Fibroblast of lung (primary cell): ENCODE data around the gene MYCBP. TPM values are rescaled to one million over a fixed set of nuclear protein-coding genes. Genes with fewer than 3 reads are reported as not detected.

ENCODE experiments used
- DNase-seq, 2 donors: peaks; one replicate each; pipeline versions ENCODE4 v3.0.0 to v3.0.0-alpha.2; 2010; ENCODE audit warnings: low read depth in 2 of 2
- H2AFZ ChIP-seq: 2 replicates; pipeline ENCODE4 v1.5.1; 2012; ENCODE audit warnings: low read length, control low read depth, inconsistent platforms
- H3K27ac ChIP-seq: 2 replicates; pipeline ENCODE4 v1.5.1; 2011; ENCODE audit warnings: low read length, control low read depth; ENCODE audit not compliant: insufficient read depth
- H3K27me3 ChIP-seq: 2 replicates; pipeline ENCODE4 v1.5.1; 2011; ENCODE audit warnings: mild to moderate bottlenecking, low read length; ENCODE audit not compliant: control insufficient read depth, insufficient read depth
- H3K36me3 ChIP-seq: 2 replicates; pipeline ENCODE4 v1.5.1; 2011; ENCODE audit warnings: low read length; ENCODE audit not compliant: control insufficient read depth, insufficient read depth
- H3K4me1 ChIP-seq: 2 replicates; pipeline ENCODE4 v1.5.1; 2011; ENCODE audit warnings: low read length; ENCODE audit not compliant: control insufficient read depth, insufficient read depth; ENCODE audit errors: extremely low read depth
- H3K4me2 ChIP-seq: 2 replicates; pipeline ENCODE4 v1.5.1; 2011; ENCODE audit warnings: low read length, control low read depth; ENCODE audit not compliant: insufficient read depth; ENCODE audit errors: extremely low read depth
- H3K4me3 ChIP-seq, 4 experiments: fragments of 200-600 bp in 1 of 4; sonication (generic) in 1 of 4; replicated peaks in 1 of 4; 2 replicates each; pipeline ENCODE4 v1.5.1; 2011 to 2016; ENCODE audit warnings: low read length in 4 of 4, low read depth in 3 of 4, mild to moderate bottlenecking in 3 of 4, control low read depth in 2 of 4, inconsistent platforms in 1 of 4, mixed read lengths in 1 of 4; ENCODE audit not compliant: insufficient read depth in 1 of 4; ENCODE audit errors: control extremely low read depth in 1 of 4
- H3K79me2 ChIP-seq: 2 replicates; pipeline ENCODE4 v1.5.1; 2012; ENCODE audit warnings: mild to moderate bottlenecking, low read length, inconsistent platforms; ENCODE audit not compliant: control insufficient read depth, insufficient read depth
- H3K9ac ChIP-seq: 2 replicates; pipeline ENCODE4 v1.5.1; 2011; ENCODE audit warnings: mild to moderate bottlenecking, low read length, control low read depth; ENCODE audit not compliant: insufficient read depth
- H3K9me3 ChIP-seq: 2 replicates; pipeline ENCODE4 v1.5.1; 2012; ENCODE audit warnings: low read depth, low read length; ENCODE audit not compliant: control insufficient read depth, insufficient read depth
- H4K20me1 ChIP-seq: 2 replicates; pipeline ENCODE4 v1.5.1; 2011; ENCODE audit warnings: low read length; ENCODE audit not compliant: control insufficient read depth, insufficient read depth; ENCODE audit errors: extremely low read depth
- CTCF ChIP-seq, 2 donors: IDR thresholded peaks in 1 of 2; conservative IDR thresholded peaks in 1 of 2; 1 replicate in 1 of 2; 2 replicates in 1 of 2; pipeline ENCODE4 v1.5.1; 2011 to 2012; ENCODE audit warnings: low read length in 2 of 2, control low read depth in 1 of 2, inconsistent platforms in 1 of 2, low read depth in 1 of 2, mild to moderate bottlenecking in 1 of 2
- EZH2 ChIP-seq: IDR thresholded peaks from 2 replicates; pipeline ENCODE4 v1.5.1; 2012; ENCODE audit warnings: low read length, control low read depth, mild to moderate bottlenecking; ENCODE audit errors: missing control alignments
- polyA plus RNA-seq, 2 donors: library from polyadenylated mRNA; depleted of rRNA in 1 of 2; stranded (reverse) in 1 of 2; unstranded in 1 of 2; fragments of >200 nt; gene quantifications; 2 replicates each; pipeline ENCODE4 v1.2.1, GENCODE V29; 2011 to 2012; ENCODE audit warnings: missing spikeins in 1 of 2
- total RNA-seq: library from RNA; depleted of rRNA; stranded (reverse); fragments of >200 nt; gene quantifications from 2 replicates; pipeline ENCODE4 v1.2.1, GENCODE V29; 2014

Gene MYCBP
- total and polyA plus RNA-seq, 2 donors (not counting 1 experiment from before 2014, with no cell fraction given) = 4.0 to 12.5 TPM

GRCh38 chr1:38818175-38818976, 54.8 kb downstream of the MYCBP start:
- H4K20me1 ChIP-seq = no peaks in the 10 kb centered on the region
- H3K27me3 ChIP-seq = peaks cover 37% of the 10 kb centered on the region
- H3K4me2 ChIP-seq = peak overlapping the region; percentile 52
- DNase-seq = peak in 1 of 2 donors; percentile 5
- no peaks in the 10 kb centered on the region for H3K4me1 ChIP-seq
- TF ChIP-seq EZH2 (peak; percentile 64), CTCF (conservative IDR thresholded peaks at IDR 0.05 in 1 of 2, IDR thresholded peaks at IDR 0.05 in 1 of 2; ENCODE audit: low read depth in 1 of 2, low read length in 2 of 2) (peak; percentile 18 to 45)
- no peaks in the 10 kb centered on the region for H3K79me2 ChIP-seq
- H3K9me3 ChIP-seq = no peaks in the 10 kb centered on the region
- H3K27ac ChIP-seq = no peak overlapping the region
- H2AFZ ChIP-seq = no peak overlapping the region
- peak overlapping the region in 1 of 4 experiments; percentile 14 for H3K4me3 ChIP-seq
- no peak overlapping the region for H3K9ac ChIP-seq
- no peaks in the 10 kb centered on the region for H3K36me3 ChIP-seq

- H3K9me3 ChIP-seq = no peaks in the 10 kb centered on the region
- TF ChIP-seq EZH2 = no peak
- no peak for TF ChIP-seq CTCF (conservative IDR thresholded peaks at IDR 0.05 in 1 of 2, IDR thresholded peaks at IDR 0.05 in 1 of 2; ENCODE audit: low read depth in 1 of 2, low read length in 2 of 2)
- DNase-seq = no peak
- H3K9ac ChIP-seq = no peak overlapping the region
- H3K79me2 ChIP-seq = no peaks in the 10 kb centered on the region
- H3K36me3 ChIP-seq = no peaks in the 10 kb centered on the region
- H3K27ac ChIP-seq = no peak overlapping the region
- H3K27me3 ChIP-seq = peaks cover 37% of the 10 kb centered on the region
- peak overlapping the region; percentile 8 for H3K4me2 ChIP-seq
- peak overlapping the region in 1 of 4 experiments; percentile 14 for H3K4me3 ChIP-seq
- no peaks in the 10 kb centered on the region for H4K20me1 ChIP-seq
- H3K4me1 ChIP-seq = no peaks in the 10 kb centered on the region
- H2AFZ ChIP-seq = no peak overlapping the region
Measured at GRCh38 chr1:38817267-38818174, 55.6 kb downstream of the MYCBP start.

- Histone ChIP-seq H3K27me3 (peaks cover 37% of the 10 kb centered on the region), H3K4me1 (no peaks in the 10 kb centered on the region), H3K9me3 (no peaks in the 10 kb centered on the region), H3K4me2 (no peak overlapping the region), H3K9ac (no peak overlapping the region), H2AFZ (no peak overlapping the region), H3K27ac (no peak overlapping the region), H3K36me3 (no peaks in the 10 kb centered on the region), H4K20me1 (no peaks in the 10 kb centered on the region), H3K79me2 (no peaks in the 10 kb centered on the region), H3K4me3 (no peak overlapping the region)
- DNase-seq = no peak
- TF ChIP-seq CTCF (conservative IDR thresholded peaks at IDR 0.05 in 1 of 2, IDR thresholded peaks at IDR 0.05 in 1 of 2; ENCODE audit: low read depth in 1 of 2, low read length in 2 of 2) (no peak), EZH2 (peak; percentile 69)
Measured at GRCh38 chr1:38815903-38816627, 57.1 kb downstream of the MYCBP start.
